Tibial nerve (tissue), 3 donors: Measurements from ENCODE around the gene CRHR1.

Experiments used
- POLR2A ChIP-seq, 2 donors: fragments of 450-650 bp; IDR thresholded peaks; one replicate each; pipeline ENCODE4 v1.6.1; 2017; ENCODE audit warnings: antibody characterized with exemption in 2 of 2, mild to moderate bottlenecking in 2 of 2, moderate library complexity in 2 of 2
- TF ChIP-seq, protein P1 (sequence below), 5 experiments: fragments of 200-600 bp in 3 of 5; fragments of 450-650 bp in 2 of 5; sonication (generic) in 3 of 5; IDR thresholded peaks; one replicate each; pipeline ENCODE4 v1.5.1; 2016 to 2019; ENCODE audit warnings: antibody characterized with exemption in 5 of 5, mild to moderate bottlenecking in 3 of 5, moderate library complexity in 2 of 5

DNA sequence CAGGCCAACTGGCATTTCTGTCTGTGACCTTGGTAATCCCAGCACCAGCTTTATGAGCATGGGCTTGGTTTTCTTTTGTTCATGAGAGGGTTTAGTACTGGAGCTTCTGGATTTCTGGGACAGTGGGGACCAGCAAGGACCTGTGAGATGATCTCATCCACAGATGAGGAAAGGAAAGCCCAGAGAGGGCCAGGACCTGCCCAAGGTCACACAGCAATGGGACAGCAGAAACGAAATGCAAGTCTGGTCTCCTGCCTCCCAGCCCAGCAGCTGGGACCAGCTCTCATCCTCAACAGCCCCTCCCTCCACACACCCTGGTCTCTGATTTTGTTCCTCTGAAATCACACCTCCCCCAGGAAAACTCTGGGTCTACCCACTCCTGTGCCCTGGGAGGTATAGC, 67.8 kb downstream of the CRHR1 start:
- TF ChIP-seq, protein P1, sequence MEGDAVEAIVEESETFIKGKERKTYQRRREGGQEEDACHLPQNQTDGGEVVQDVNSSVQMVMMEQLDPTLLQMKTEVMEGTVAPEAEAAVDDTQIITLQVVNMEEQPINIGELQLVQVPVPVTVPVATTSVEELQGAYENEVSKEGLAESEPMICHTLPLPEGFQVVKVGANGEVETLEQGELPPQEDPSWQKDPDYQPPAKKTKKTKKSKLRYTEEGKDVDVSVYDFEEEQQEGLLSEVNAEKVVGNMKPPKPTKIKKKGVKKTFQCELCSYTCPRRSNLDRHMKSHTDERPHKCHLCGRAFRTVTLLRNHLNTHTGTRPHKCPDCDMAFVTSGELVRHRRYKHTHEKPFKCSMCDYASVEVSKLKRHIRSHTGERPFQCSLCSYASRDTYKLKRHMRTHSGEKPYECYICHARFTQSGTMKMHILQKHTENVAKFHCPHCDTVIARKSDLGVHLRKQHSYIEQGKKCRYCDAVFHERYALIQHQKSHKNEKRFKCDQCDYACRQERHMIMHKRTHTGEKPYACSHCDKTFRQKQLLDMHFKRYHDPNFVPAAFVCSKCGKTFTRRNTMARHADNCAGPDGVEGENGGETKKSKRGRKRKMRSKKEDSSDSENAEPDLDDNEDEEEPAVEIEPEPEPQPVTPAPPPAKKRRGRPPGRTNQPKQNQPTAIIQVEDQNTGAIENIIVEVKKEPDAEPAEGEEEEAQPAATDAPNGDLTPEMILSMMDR (IDR thresholded peaks at IDR 0.05), result no peak
- no peak for TF ChIP-seq POLR2A (IDR thresholded peaks at IDR 0.05)
